ENCODE results near the gene NUP133.

- TF ChIP-seq POLR2A (IDR thresholded peaks at IDR 0.05; ENCODE audit: low read depth, low read length) (no peak), TAF1 (IDR thresholded peaks at IDR 0.05; ENCODE audit: low read depth, low read length) (no peak)
These were observed 6.6 kb upstream of the NUP133 start for GRCh38 chr1:229514578-229515275.

All from GM12891 (cell line).